ENCODE data around the gene KLHL35.
A peak's percentile ranks its signal among the peaks of the same experiment; 100 is the strongest.

The KLHL35 gene

GRCh38 chr11:75477614-75477935 lies 44.6 kb upstream of the KLHL35 start:
- no peak for TF ChIP-seq CTCF (conservative IDR thresholded peaks at IDR 0.05; ENCODE audit: low read depth, low read length)

GRCh38 chr11:75476739-75477613 lies 44.0 kb upstream of the KLHL35 start:
- H3K4me3 ChIP-seq (ENCODE audit: low read depth, low read length) = no peak overlapping the region
- TF ChIP-seq CTCF (conservative IDR thresholded peaks at IDR 0.05; ENCODE audit: low read depth, low read length) = no peak
- no peak for DNase-seq (ENCODE audit: low read depth)

More at GRCh38 chr11:75477614-75477935, 44.6 kb upstream of the KLHL35 start:
- no peak for DNase-seq (ENCODE audit: low read depth)
- no peak overlapping the region for H3K4me3 ChIP-seq (ENCODE audit: low read depth, low read length)

GRCh38 chr11:75475767-75476650 lies 43.0 kb upstream of the KLHL35 start:
- peak; percentile 60 for DNase-seq (ENCODE audit: low read depth)
- no peak overlapping the region for H3K4me3 ChIP-seq (ENCODE audit: low read depth, low read length)
- no peak for TF ChIP-seq CTCF (conservative IDR thresholded peaks at IDR 0.05; ENCODE audit: low read depth, low read length)

GRCh38 chr11:75474878-75475766 lies 42.1 kb upstream of the KLHL35 start:
- DNase-seq (ENCODE audit: low read depth) = peak; percentile 82
- H3K4me3 ChIP-seq (ENCODE audit: low read depth, low read length) = peak overlapping the region; percentile 38
- TF ChIP-seq CTCF (conservative IDR thresholded peaks at IDR 0.05; ENCODE audit: low read depth, low read length) = no peak

- no peak for DNase-seq (ENCODE audit: low read depth)
- no peak overlapping the region for H3K4me3 ChIP-seq (ENCODE audit: low read depth, low read length)
- TF ChIP-seq CTCF (conservative IDR thresholded peaks at IDR 0.05; ENCODE audit: low read depth, low read length) = no peak
Measured at GRCh38 chr11:75474240-75474639, 41.2 kb upstream of the KLHL35 start.

GRCh38 chr11:75473684-75474083 lies 40.7 kb upstream of the KLHL35 start:
- TF ChIP-seq CTCF (conservative IDR thresholded peaks at IDR 0.05; ENCODE audit: low read depth, low read length) = no peak
- no peak for DNase-seq (ENCODE audit: low read depth)

More at GRCh38 chr11:75473684-75474083, 40.7 kb upstream of the KLHL35 start:
- H3K4me3 ChIP-seq (ENCODE audit: low read depth, low read length) = no peak overlapping the region
